GM12878 (cell line): ENCODE data around the gene CDK15. TPM values are rescaled to one million over a fixed set of nuclear protein-coding genes. Genes with fewer than 3 reads are reported as not detected.

Source experiments
- ATAC-seq: fragments of 200-7000 bp; cut with Tn5 transposase; 3 replicates; pipeline ENCODE4 v1.9.1; 2020; ENCODE audit warnings: mild to moderate bottlenecking, moderate library complexity
- BruUV-seq: library from RNA; stranded (reverse); fragments of 400-500 nt; replicated peaks from 2 replicates; lab custom pipeline; 2021; lab: Mats Ljungman, UMichigan
- CTCF ChIA-PET: fragments of 300-600 bp; sonication (Branson Sonifier 250); formaldehyde crosslinking; extraction: SDS; loops from one replicate; lab custom pipeline; 2021; ENCODE audit warnings: inconsistent platforms; lab: Yijun Ruan, JAX
- POLR2A ChIA-PET: fragments of 350-600 bp; formaldehyde crosslinking; extraction: SDS; loops from one replicate; lab custom pipeline; 2021; ENCODE audit warnings: inconsistent platforms; lab: Charles Lee
- RAD21 ChIA-PET: fragments of 300-600 bp; sonication (Branson Sonifier 250); formaldehyde crosslinking; loops from one replicate; lab custom pipeline; 2023; ENCODE audit warnings: antibody characterized with exemption; ENCODE audit not compliant: unreplicated experiment; lab: Charles Lee
- SMC1A ChIA-PET: fragments of 300-600 bp; sonication (Branson Sonifier 250); formaldehyde crosslinking; loops from one replicate; lab custom pipeline; 2023; ENCODE audit not compliant: unreplicated experiment, uncharacterized antibody; lab: Charles Lee
- DNase-seq: peaks from one replicate; pipeline ENCODE4 v3.0.0-alpha.2; 2011; ENCODE audit warnings: low read depth, low spot score
- FAIRE-seq: peaks from 3 replicates; lab custom pipeline; 2011; peaks lifted over from hg19 to GRCh38; lab: Jason Lieb, UNC
- H2AFZ ChIP-seq: 2 replicates; pipeline ENCODE4 v1.6.0; 2011; ENCODE audit warnings: low read depth, low read length, control low read depth; ENCODE audit not compliant: control insufficient read depth
- H3K27ac ChIP-seq: 2 replicates; pipeline ENCODE4 v1.5.1; 2011; ENCODE audit warnings: control low read depth; ENCODE audit not compliant: control insufficient read depth, insufficient read depth
- H3K27me3 ChIP-seq, 2 experiments: replicated peaks in 1 of 2; 2 replicates each; pipeline versions ENCODE4 v1.6.0 to v1.6.1; 2011; ENCODE audit warnings: low read length in 1 of 2; ENCODE audit not compliant: control insufficient read depth in 2 of 2, insufficient read depth in 2 of 2
- H3K36me3 ChIP-seq, 2 experiments: 2 replicates each; pipeline ENCODE4 v1.5.1; 2011; ENCODE audit warnings: low read length in 1 of 2; ENCODE audit not compliant: control insufficient read depth in 2 of 2, insufficient read depth in 2 of 2
- H3K4me1 ChIP-seq: 2 replicates; pipeline ENCODE4 v1.6.1; 2011; ENCODE audit warnings: mild to moderate bottlenecking, low read length, moderate library complexity, mixed read lengths; ENCODE audit not compliant: control insufficient read depth, insufficient read depth
- H3K4me2 ChIP-seq: 2 replicates; pipeline ENCODE4 v1.6.0; 2011; ENCODE audit warnings: control low read depth; ENCODE audit not compliant: control insufficient read depth, insufficient read depth
- H3K4me3 ChIP-seq: fragments of 200-600 bp; sonication (generic); 2 replicates; pipeline ENCODE4 v1.5.1; 2016
- H3K79me2 ChIP-seq: 2 replicates; pipeline ENCODE4 v1.6.0; 2011; ENCODE audit warnings: low read length; ENCODE audit not compliant: control insufficient read depth, insufficient read depth
- H3K9ac ChIP-seq: 2 replicates; pipeline ENCODE4 v1.8.0; 2011; ENCODE audit warnings: low read length, control low read depth, mixed read lengths; ENCODE audit not compliant: control insufficient read depth, insufficient read depth
- H3K9me3 ChIP-seq: replicated peaks from 3 replicates; pipeline ENCODE4 v1.5.1; 2011; ENCODE audit warnings: mild to moderate bottlenecking, low read length; ENCODE audit not compliant: control insufficient read depth, insufficient read depth
- H4K20me1 ChIP-seq: 2 replicates; pipeline ENCODE4 v1.6.0; 2011; ENCODE audit not compliant: control insufficient read depth, insufficient read depth
- BCL11A ChIP-seq: IDR thresholded peaks from 2 replicates; pipeline ENCODE4 v1.6.1; 2011; ENCODE audit warnings: low read depth, low read length
- BRCA1 ChIP-seq: IDR thresholded peaks from 2 replicates; pipeline ENCODE4 v1.6.1; 2011; ENCODE audit warnings: low read depth, low read length, improper control_type of control experiment
- CEBPZ ChIP-seq: fragments of 150-350 bp; IDR thresholded peaks from 2 replicates; pipeline ENCODE4 v1.6.1; 2016; ENCODE audit warnings: low read depth, low read length
- HCFC1 ChIP-seq: fragments of 150-350 bp; IDR thresholded peaks from 2 replicates; pipeline ENCODE4 v1.6.1; 2014; ENCODE audit warnings: low read length
- POLR2AphosphoS5 ChIP-seq: IDR thresholded peaks from 2 replicates; pipeline ENCODE4 v1.6.1; 2011; ENCODE audit warnings: mild to moderate bottlenecking, low read length, inconsistent platforms
- RUNX3 ChIP-seq: IDR thresholded peaks from 2 replicates; pipeline ENCODE4 v1.6.1; 2012; ENCODE audit warnings: low read length, inconsistent platforms
- SIN3A ChIP-seq: IDR thresholded peaks from 2 replicates; pipeline ENCODE4 v1.6.1; 2012; ENCODE audit warnings: low read depth, low read length, improper control_type of control experiment
- USF1 ChIP-seq: IDR thresholded peaks from 2 replicates; pipeline ENCODE4 v1.6.1; 2011; ENCODE audit warnings: borderline replicate concordance, low read depth, mild to moderate bottlenecking, moderate library complexity, mixed read lengths, low read length; ENCODE audit not compliant: insufficient read depth; ENCODE audit errors: extremely low read length
- WGBS: methylation state at CpG from one replicate; pipeline ENCODE4 v1.1.6; 2016; ENCODE audit warnings: low lambda C conversion rate; ENCODE audit not compliant: insufficient replicate concordance, insufficient coverage; ENCODE audit errors: missing lambda C conversion rate; 5-methylcytosine and 5-hydroxymethylcytosine counted together
- in situ Hi-C: fragments of 300-500 bp; cut with MboI; formaldehyde crosslinking; loops from 9 replicates; pipeline ENCODE4 v1.14.3; 2018; ENCODE audit warnings: mixed read lengths
- intact Hi-C: fragments of 100-400 bp; cut with micrococcal nuclease; formaldehyde crosslinking; loops from one replicate; pipeline ENCODE4 v1.14.2; 2022; ENCODE audit not compliant: unreplicated experiment
- polyA plus RNA-seq, 11 experiments: library from polyadenylated mRNA; depleted of rRNA in 4 of 11; unstranded in 6 of 11; stranded (reverse) in 5 of 11; fragments of >200 nt; fragmentation: Nextera tagmentation in 4 of 11; fragmentation: Illumina TruSeq in 1 of 11; extraction: Ambion mirVana in 4 of 11; extraction: Trizol in 1 of 11; gene quantifications; 1 replicate in 1 of 11; 2 replicates in 10 of 11; pipeline versions ENCODE4 v1.2.1 to v1.2.3, GENCODE V29; 2011 to 2016; ENCODE audit warnings: inconsistent platforms in 2 of 11, missing spikeins in 2 of 11, low read depth in 1 of 11
- total RNA-seq, 4 experiments: library from RNA; depleted of rRNA in 3 of 4; stranded (reverse); fragments of >200 nt in 3 of 4; fragmentation: Illumina TruSeq in 1 of 4; extraction: Trizol in 1 of 4; gene quantifications; 2 replicates each; pipeline versions ENCODE4 v1.2.1 to v1.2.3, GENCODE V29; 2013 to 2021

Gene CDK15
- total and polyA plus RNA-seq, 10 of the 15 experiments (the other 5 are each of a cell fraction or from before 2014, with no cell fraction given), result 0.01 to 0.04 TPM; not detected in 8

- Histone ChIP-seq H3K9ac (no peak overlapping the region), H3K9me3 (no peaks in the 10 kb centered on the region; the same call in 2 of the 3 replicates), H3K4me1 (no peaks in the 10 kb centered on the region), H2AFZ (no peak overlapping the region), H3K36me3 (no peaks in the 10 kb centered on the region), H3K27ac (no peak overlapping the region), H4K20me1 (no peaks in the 10 kb centered on the region), H3K4me2 (no peak overlapping the region), H3K4me3 (no peak overlapping the region), H3K79me2 (no peaks in the 10 kb centered on the region), H3K27me3 (no peaks in the 10 kb centered on the region)
- no TSS peak for BruUV-seq
- ATAC-seq (no peak), DNase-seq (no peak), FAIRE-seq (no peak)
- WGBS, result 20% methylated on average over 7 of the region's 7 CpGs
- CTCF ChIA-PET, result interaction anchor here (1.4 kb wide), 1 partner anchor 16 kb away, joined by 3 read pairs; no protein-coding TSS in a partner anchor
- in situ Hi-C loops (no loop called here), intact Hi-C loops (no loop called here)
- SMC1A ChIA-PET, result no interaction called here
- RAD21 ChIA-PET, result no interaction called here
- TF ChIP-seq POLR2AphosphoS5, result no peak
- no peak for TF ChIP-seq BRCA1
- TF ChIP-seq SIN3A, result no peak
- no peak for TF ChIP-seq CEBPZ
- TF ChIP-seq HCFC1, result no peak
- TF ChIP-seq USF1, result no peak
- no peak for TF ChIP-seq RUNX3
- TF ChIP-seq BCL11A, result no peak
- POLR2A ChIA-PET, result no interaction called here
Observed at GRCh38 chr2:201931951-201932350, 125.6 kb downstream of the CDK15 start.
